ENCODE data around the gene KRT25.

- TF ChIP-seq CTCF (conservative IDR thresholded peaks at IDR 0.05; ENCODE audit: low read length), result no peak
- TF ChIP-seq EZH2phosphoT487 (IDR thresholded peaks at IDR 0.05; ENCODE audit: borderline replicate concordance, low read depth, low read length), result no peak
Measured at GRCh38 chr17:40778461-40778860, 23.3 kb upstream of the KRT25 start.
